ENCODE measurements around the gene MRLN.
"Not testable (repeated sequence)": the region's sequence is repeated elsewhere in the genome, so short reads cannot be mapped to it uniquely, and the experiment has no call there.

Gene MRLN

DNA sequence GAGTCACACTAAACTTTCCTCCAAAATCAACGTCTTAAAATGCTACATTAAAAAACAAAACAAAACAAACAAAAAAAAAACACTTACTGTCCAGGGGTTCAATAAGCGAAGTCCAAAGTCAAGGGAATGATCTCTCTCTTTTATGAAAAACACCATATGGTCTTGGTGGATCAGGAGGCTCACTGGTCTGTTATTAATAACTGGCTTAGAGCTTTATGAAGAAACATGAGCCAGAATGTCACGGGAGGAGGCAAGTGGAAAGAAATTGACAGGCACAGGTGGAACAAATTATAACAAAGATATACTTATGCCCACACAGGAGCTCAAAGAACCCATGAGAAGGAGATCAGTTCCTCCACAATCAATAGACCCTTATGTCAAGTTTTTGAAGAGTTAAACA, at the start of gene MRLN:
Gene MRLN, minus strand, starts transcription at position 189 of the 400 bp plus-strand sequence.
- Histone ChIP-seq H3K27me3 (ENCODE audit: control insufficient read depth, insufficient read depth, low read length) (no peaks in the 10 kb centered on the region), H3K9ac (ENCODE audit: low read length) (no peak within 1 kb of the TSS), H3K36me3 (ENCODE audit: control insufficient read depth, insufficient read depth, low read length) (no peaks in the 10 kb centered on the region), H3K4me1 (ENCODE audit: control insufficient read depth, insufficient read depth, low read length) (no peaks in the 10 kb centered on the region), H3K27ac (ENCODE audit: low read depth, low read length) (no peak within 1 kb of the TSS), H3K4me3 (ENCODE audit: low read length) (no peak within 1 kb of the TSS)

- Histone ChIP-seq H3K4me3 (ENCODE audit: low read length) (no peak overlapping the region), H3K36me3 (ENCODE audit: control insufficient read depth, insufficient read depth, low read length) (peaks cover 23% of the 10 kb centered on the region), H3K9ac (ENCODE audit: low read length) (no peak overlapping the region), H3K27ac (ENCODE audit: low read depth, low read length) (no peak overlapping the region), H3K27me3 (ENCODE audit: control insufficient read depth, insufficient read depth, low read length) (no peaks in the 10 kb centered on the region), H3K4me1 (ENCODE audit: control insufficient read depth, insufficient read depth, low read length) (no peaks in the 10 kb centered on the region)
These were observed 47.9 kb upstream of the MRLN start for GRCh38 chr10:59801171-59801570.

GRCh38 chr10:59799421-59799820, 46.2 kb upstream of the MRLN start:
- no peak overlapping the region for H3K9ac ChIP-seq (ENCODE audit: low read length)
- no peaks in the 10 kb centered on the region for H3K27me3 ChIP-seq (ENCODE audit: control insufficient read depth, insufficient read depth, low read length)
- no peaks in the 10 kb centered on the region for H3K4me1 ChIP-seq (ENCODE audit: control insufficient read depth, insufficient read depth, low read length)
- no peak overlapping the region for H3K4me3 ChIP-seq (ENCODE audit: low read length)
- no peak overlapping the region for H3K27ac ChIP-seq (ENCODE audit: low read depth, low read length)
- H3K36me3 ChIP-seq (ENCODE audit: control insufficient read depth, insufficient read depth, low read length) = peaks cover 15% of the 10 kb centered on the region

- Histone ChIP-seq H3K27me3 (ENCODE audit: control insufficient read depth, insufficient read depth, low read length) (no peaks in the 10 kb centered on the region), H3K4me1 (ENCODE audit: control insufficient read depth, insufficient read depth, low read length) (peaks cover 2% of the 10 kb centered on the region), H3K36me3 (ENCODE audit: control insufficient read depth, insufficient read depth, low read length) (peaks cover 20% of the 10 kb centered on the region), H3K9ac (ENCODE audit: low read length) (no peak overlapping the region), H3K27ac (ENCODE audit: low read depth, low read length) (no peak overlapping the region), H3K4me3 (ENCODE audit: low read length) (no peak overlapping the region)
These were observed 40.7 kb upstream of the MRLN start for GRCh38 chr10:59793919-59794318.

- peaks cover 17% of the 10 kb centered on the region for H3K36me3 ChIP-seq (ENCODE audit: control insufficient read depth, insufficient read depth, low read length)
- peaks cover 2% of the 10 kb centered on the region for H3K4me1 ChIP-seq (ENCODE audit: control insufficient read depth, insufficient read depth, low read length)
- no peak overlapping the region for H3K27ac ChIP-seq (ENCODE audit: low read depth, low read length)
These were observed 39.6 kb upstream of the MRLN start for GRCh38 chr10:59792812-59793211.

DNA sequence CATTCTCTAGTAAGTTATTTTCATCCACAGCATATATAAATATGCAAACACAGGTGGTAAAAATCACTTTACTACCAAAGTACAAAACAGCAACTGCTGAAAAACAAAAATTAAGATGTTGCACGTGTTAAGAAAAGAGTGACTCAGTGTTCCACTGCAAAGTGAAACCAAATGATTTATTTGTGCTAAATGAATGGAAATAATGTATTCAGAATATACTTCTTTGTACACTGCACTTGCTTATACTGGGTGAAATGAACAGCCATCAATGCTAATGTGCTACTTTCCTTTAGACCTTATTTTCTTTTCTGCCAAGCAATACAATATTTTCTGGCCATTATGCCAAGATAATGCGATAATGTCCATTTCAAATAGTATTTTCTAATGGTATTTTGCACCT, 38.3 kb upstream of the MRLN start:
- H3K4me3 ChIP-seq (ENCODE audit: low read length) = no peak overlapping the region
- H3K4me1 ChIP-seq (ENCODE audit: control insufficient read depth, insufficient read depth, low read length) = peaks cover 2% of the 10 kb centered on the region
- H3K27ac ChIP-seq (ENCODE audit: low read depth, low read length) = no peak overlapping the region
- no peak overlapping the region for H3K9ac ChIP-seq (ENCODE audit: low read length)
- no peaks in the 10 kb centered on the region for H3K27me3 ChIP-seq (ENCODE audit: control insufficient read depth, insufficient read depth, low read length)
- H3K36me3 ChIP-seq (ENCODE audit: control insufficient read depth, insufficient read depth, low read length) = peaks cover 15% of the 10 kb centered on the region

More at GRCh38 chr10:59792812-59793211, 39.6 kb upstream of the MRLN start:
- Histone ChIP-seq H3K27me3 (ENCODE audit: control insufficient read depth, insufficient read depth, low read length) (no peaks in the 10 kb centered on the region), H3K4me3 (ENCODE audit: low read length) (no peak overlapping the region), H3K9ac (ENCODE audit: low read length) (no peak overlapping the region)

GRCh38 chr10:59790080-59790479, 36.8 kb upstream of the MRLN start:
- not testable (repeated sequence) for H3K9ac ChIP-seq (ENCODE audit: low read length); H3K27me3 ChIP-seq (ENCODE audit: control insufficient read depth, insufficient read depth, low read length); H3K4me1 ChIP-seq (ENCODE audit: control insufficient read depth, insufficient read depth, low read length); H3K27ac ChIP-seq (ENCODE audit: low read depth, low read length); H3K4me3 ChIP-seq (ENCODE audit: low read length)
- H3K36me3 ChIP-seq (ENCODE audit: control insufficient read depth, insufficient read depth, low read length) = peaks cover 15% of the 10 kb centered on the region

DNA sequence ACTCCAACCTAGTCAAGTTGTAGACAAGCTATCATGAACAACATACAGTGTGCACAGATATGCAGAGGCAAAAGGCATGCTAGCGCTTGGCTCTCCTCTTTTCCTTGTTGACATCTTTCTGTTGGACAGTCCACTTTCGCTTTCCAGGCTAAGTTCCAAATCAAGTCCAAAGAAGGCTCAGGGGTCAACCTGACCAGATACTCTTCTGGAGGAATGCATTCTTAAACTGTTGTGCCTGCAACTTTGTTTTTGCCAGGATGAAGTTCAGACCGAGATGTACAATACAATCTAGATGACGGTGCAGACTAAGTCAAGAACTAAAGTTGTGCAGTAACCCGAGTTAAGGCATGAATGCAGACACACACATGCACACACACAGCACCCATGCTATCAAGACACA, 35.7 kb upstream of the MRLN start:
- not testable (repeated sequence) for H3K36me3 ChIP-seq (ENCODE audit: control insufficient read depth, insufficient read depth, low read length); H3K9ac ChIP-seq (ENCODE audit: low read length); H3K27me3 ChIP-seq (ENCODE audit: control insufficient read depth, insufficient read depth, low read length); H3K27ac ChIP-seq (ENCODE audit: low read depth, low read length); H3K4me1 ChIP-seq (ENCODE audit: control insufficient read depth, insufficient read depth, low read length); H3K4me3 ChIP-seq (ENCODE audit: low read length)

DNA sequence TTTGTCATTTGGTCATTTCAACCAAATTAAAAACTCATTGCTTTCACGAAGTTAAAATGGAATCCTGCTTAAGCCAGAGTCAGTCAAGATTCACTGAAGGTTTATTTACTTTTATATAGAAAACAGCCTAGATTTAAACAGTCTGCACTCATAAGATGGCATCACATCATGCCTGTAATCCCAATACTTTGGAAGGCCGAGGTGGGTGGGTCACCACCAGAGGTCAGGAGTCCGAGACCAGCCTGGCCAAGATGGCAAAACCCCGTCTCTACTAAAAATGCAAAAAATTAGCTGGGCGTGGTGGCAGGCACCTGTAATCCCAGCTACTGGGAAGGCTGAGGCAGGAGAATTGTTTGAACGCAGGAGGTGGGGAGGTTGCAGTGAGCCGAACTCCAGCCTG, 33.8 kb upstream of the MRLN start:
- H3K27ac ChIP-seq (ENCODE audit: low read depth, low read length); H3K36me3 ChIP-seq (ENCODE audit: control insufficient read depth, insufficient read depth, low read length); H3K9ac ChIP-seq (ENCODE audit: low read length); H3K4me3 ChIP-seq (ENCODE audit: low read length); H3K4me1 ChIP-seq (ENCODE audit: control insufficient read depth, insufficient read depth, low read length); H3K27me3 ChIP-seq (ENCODE audit: control insufficient read depth, insufficient read depth, low read length): not testable (repeated sequence)

GRCh38 chr10:59785476-59785875, 32.2 kb upstream of the MRLN start:
- H3K9ac ChIP-seq (ENCODE audit: low read length); H3K36me3 ChIP-seq (ENCODE audit: control insufficient read depth, insufficient read depth, low read length); H3K4me1 ChIP-seq (ENCODE audit: control insufficient read depth, insufficient read depth, low read length); H3K27me3 ChIP-seq (ENCODE audit: control insufficient read depth, insufficient read depth, low read length); H3K27ac ChIP-seq (ENCODE audit: low read depth, low read length); H3K4me3 ChIP-seq (ENCODE audit: low read length): not testable (repeated sequence)

DNA sequence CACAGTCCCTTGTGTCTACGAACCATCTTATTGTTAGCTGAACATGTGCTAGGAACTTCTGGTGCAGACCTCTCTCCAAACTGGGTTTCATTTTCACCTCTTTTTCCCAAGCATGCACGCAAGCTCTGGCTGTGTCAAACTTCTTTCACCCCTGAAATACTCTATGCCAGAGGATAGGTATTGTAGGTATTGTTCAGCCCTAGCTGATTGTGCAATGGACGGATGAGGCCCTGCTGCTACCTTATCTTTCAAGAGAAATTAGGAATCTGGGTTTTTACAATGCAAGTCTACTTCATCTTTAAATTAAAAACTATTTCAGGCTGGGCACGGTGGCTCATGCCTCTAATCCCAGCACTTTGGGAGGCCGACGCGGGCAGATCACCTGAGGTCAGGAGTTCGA, 28.3 kb upstream of the MRLN start:
- Histone ChIP-seq H3K4me1 (ENCODE audit: control insufficient read depth, insufficient read depth, low read length) (no peaks in the 10 kb centered on the region), H3K36me3 (ENCODE audit: control insufficient read depth, insufficient read depth, low read length) (no peaks in the 10 kb centered on the region), H3K9ac (ENCODE audit: low read length) (no peak overlapping the region), H3K27ac (ENCODE audit: low read depth, low read length) (no peak overlapping the region), H3K27me3 (ENCODE audit: control insufficient read depth, insufficient read depth, low read length) (no peaks in the 10 kb centered on the region), H3K4me3 (ENCODE audit: low read length) (no peak overlapping the region)

DNA sequence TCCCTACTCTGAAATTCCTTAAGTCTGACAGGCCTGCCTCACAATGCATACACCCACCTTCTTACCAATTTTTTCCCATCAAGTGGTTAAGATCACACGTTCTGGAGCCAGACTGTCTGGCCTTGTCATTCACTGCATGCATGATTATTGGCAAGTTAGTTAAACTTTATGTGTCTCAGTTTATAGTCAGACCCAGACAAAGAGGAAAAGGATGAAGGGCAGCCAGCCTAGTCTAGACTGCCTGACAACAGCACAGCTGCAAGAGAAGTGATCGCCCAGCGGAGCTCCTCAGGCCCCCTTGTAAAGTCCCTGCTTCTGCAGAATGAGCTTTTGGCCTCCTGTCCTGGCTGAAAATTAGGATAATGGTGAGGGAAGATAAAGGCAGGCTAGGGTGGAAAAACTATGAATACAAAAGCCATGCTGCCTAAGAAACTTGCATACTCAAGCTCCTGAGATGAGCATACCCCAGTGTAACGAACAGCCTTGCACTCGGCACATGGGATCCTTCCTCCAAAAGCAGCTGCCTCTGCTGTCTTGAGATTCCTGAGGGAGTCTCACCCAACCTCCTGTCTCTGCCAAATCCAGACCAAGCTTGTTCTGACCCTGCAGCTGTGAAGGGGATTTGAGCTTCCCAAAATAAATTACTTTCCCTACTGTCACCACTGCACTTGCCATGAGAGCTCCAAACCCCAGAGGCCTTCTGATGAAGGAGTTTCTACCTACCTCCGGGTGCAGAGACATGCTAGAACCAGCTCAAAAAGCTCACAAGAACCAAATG, 26.7 kb upstream of the MRLN start:
- Histone ChIP-seq H3K27me3 (ENCODE audit: control insufficient read depth, insufficient read depth, low read length) (no peaks in the 10 kb centered on the region), H3K9ac (ENCODE audit: low read length) (no peak overlapping the region), H3K4me1 (ENCODE audit: control insufficient read depth, insufficient read depth, low read length) (no peaks in the 10 kb centered on the region), H3K27ac (ENCODE audit: low read depth, low read length) (no peak overlapping the region), H3K36me3 (ENCODE audit: control insufficient read depth, insufficient read depth, low read length) (no peaks in the 10 kb centered on the region), H3K4me3 (ENCODE audit: low read length) (no peak overlapping the region)

GRCh38 chr10:59774451-59774850, 21.2 kb upstream of the MRLN start:
- Histone ChIP-seq H3K27me3 (ENCODE audit: control insufficient read depth, insufficient read depth, low read length) (no peaks in the 10 kb centered on the region), H3K4me3 (ENCODE audit: low read length) (no peak overlapping the region), H3K27ac (ENCODE audit: low read depth, low read length) (no peak overlapping the region), H3K36me3 (ENCODE audit: control insufficient read depth, insufficient read depth, low read length) (no peaks in the 10 kb centered on the region), H3K4me1 (ENCODE audit: control insufficient read depth, insufficient read depth, low read length) (no peaks in the 10 kb centered on the region), H3K9ac (ENCODE audit: low read length) (no peak overlapping the region)

All from rectal smooth muscle tissue (tissue), 1 donor.